ENCODE results near the gene HECTD1.

The HECTD1 gene

GRCh38 chr14:31078766-31079165, 128.8 kb downstream of the HECTD1 start:
- Histone ChIP-seq H4K91ac (ENCODE audit: low read depth, low read length, poor library complexity) (no peak overlapping the region), H3K9ac (ENCODE audit: low read depth, low read length, poor library complexity) (no peak overlapping the region), H3K9me3 (replicated peaks in 1 of 2; ENCODE audit: control insufficient read depth in 2 of 2, insufficient read depth in 1 of 2, low read depth in 1 of 2, low read length in 2 of 2) (peaks cover 0 to 4% of the 10 kb centered on the region in 2 donors), H3K4me1 (ENCODE audit: control insufficient read depth in 2 of 2, insufficient read depth in 1 of 2, low read depth in 1 of 2, low read length in 2 of 2) (no peaks in the 10 kb centered on the region), H2BK120ac (ENCODE audit: low read depth, low read length) (no peak overlapping the region), H2AK5ac (ENCODE audit: low read depth, low read length) (no peak overlapping the region), H3K27me3 (ENCODE audit: control insufficient read depth in 3 of 3, insufficient read depth in 3 of 3, low read depth in 1 of 3, low read length in 3 of 3) (no peaks in the 10 kb centered on the region), H2BK15ac (ENCODE audit: low read length) (no peak overlapping the region), H3K79me1 (ENCODE audit: low read depth, low read length) (no peaks in the 10 kb centered on the region), H3K4ac (ENCODE audit: low read length) (no peak overlapping the region), H3K14ac (ENCODE audit: low read length) (no peak overlapping the region), H3K4me3 (ENCODE audit: low read length in 2 of 2) (no peak overlapping the region), H4K8ac (ENCODE audit: low read depth, low read length) (no peak overlapping the region), H3K18ac (ENCODE audit: low read length) (no peak overlapping the region), H2BK12ac (ENCODE audit: low read length) (no peak overlapping the region), H3K27ac (replicated peaks; ENCODE audit: low read length) (no peak overlapping the region), H3K4me2 (ENCODE audit: insufficient read depth, low read length, poor library complexity, severe bottlenecking) (no peak overlapping the region), H3K23ac (ENCODE audit: low read depth, low read length, poor library complexity) (no peak overlapping the region), H2BK5ac (ENCODE audit: low read length) (no peak overlapping the region), H2AFZ (ENCODE audit: low read length) (no peak overlapping the region), H3K36me3 (replicated peaks in 1 of 2; ENCODE audit: control insufficient read depth in 2 of 2, insufficient read depth in 2 of 2, low read length in 2 of 2) (peaks cover 0 to 8% of the 10 kb centered on the region in 2 donors)
- DNase-seq (ENCODE audit: low spot score) = no peak
- WGBS, 2 donors (ENCODE audit: extremely low coverage in 2 of 2, insufficient read length in 2 of 2, insufficient replicate concordance in 1 of 2) = no CpG with 5 or more reads among the region's 2 CpGs

GRCh38 chr14:31075144-31075543, 132.4 kb downstream of the HECTD1 start:
- Histone ChIP-seq H3K79me1 (ENCODE audit: low read depth, low read length) (no peaks in the 10 kb centered on the region), H2BK12ac (ENCODE audit: low read length) (no peak overlapping the region), H2BK120ac (ENCODE audit: low read depth, low read length) (no peak overlapping the region), H3K9ac (ENCODE audit: low read depth, low read length, poor library complexity) (no peak overlapping the region), H2AFZ (ENCODE audit: low read length) (no peak overlapping the region), H3K4me2 (ENCODE audit: insufficient read depth, low read length, poor library complexity, severe bottlenecking) (no peak overlapping the region), H3K9me3 (replicated peaks in 1 of 2; ENCODE audit: control insufficient read depth in 2 of 2, insufficient read depth in 1 of 2, low read depth in 1 of 2, low read length in 2 of 2) (peaks cover 0 to 4% of the 10 kb centered on the region in 2 donors), H2AK5ac (ENCODE audit: low read depth, low read length) (no peak overlapping the region), H3K14ac (ENCODE audit: low read length) (no peak overlapping the region), H3K27ac (replicated peaks; ENCODE audit: low read length) (no peak overlapping the region), H3K36me3 (replicated peaks in 1 of 2; ENCODE audit: control insufficient read depth in 2 of 2, insufficient read depth in 2 of 2, low read length in 2 of 2) (peaks cover 0 to 11% of the 10 kb centered on the region in 2 donors), H3K4me1 (ENCODE audit: control insufficient read depth in 2 of 2, insufficient read depth in 1 of 2, low read depth in 1 of 2, low read length in 2 of 2) (no peaks in the 10 kb centered on the region), H3K27me3 (ENCODE audit: control insufficient read depth in 3 of 3, insufficient read depth in 3 of 3, low read depth in 1 of 3, low read length in 3 of 3) (no peaks in the 10 kb centered on the region), H2BK5ac (ENCODE audit: low read length) (no peak overlapping the region), H3K4me3 (ENCODE audit: low read length in 2 of 2) (no peak overlapping the region), H3K4ac (ENCODE audit: low read length) (no peak overlapping the region), H3K18ac (ENCODE audit: low read length) (no peak overlapping the region), H3K23ac (ENCODE audit: low read depth, low read length, poor library complexity) (no peak overlapping the region), H2BK15ac (ENCODE audit: low read length) (no peak overlapping the region), H4K91ac (ENCODE audit: low read depth, low read length, poor library complexity) (no peak overlapping the region), H4K8ac (ENCODE audit: low read depth, low read length) (no peak overlapping the region)
- no peak for DNase-seq (ENCODE audit: low spot score)
- no CpG with 5 or more reads among the region's 2 CpGs for WGBS, 2 donors (ENCODE audit: extremely low coverage in 2 of 2, insufficient read length in 2 of 2, insufficient replicate concordance in 1 of 2)

- no peak overlapping the region for H4K8ac ChIP-seq (ENCODE audit: low read depth, low read length)
- no peak overlapping the region for H2BK12ac ChIP-seq (ENCODE audit: low read length)
- no peak overlapping the region for H3K27ac ChIP-seq (replicated peaks; ENCODE audit: low read length)
- H4K91ac ChIP-seq (ENCODE audit: low read depth, low read length, poor library complexity) = no peak overlapping the region
- H3K9ac ChIP-seq (ENCODE audit: low read depth, low read length, poor library complexity) = no peak overlapping the region
- no peak overlapping the region for H2BK120ac ChIP-seq (ENCODE audit: low read depth, low read length)
- no peak overlapping the region for H3K23ac ChIP-seq (ENCODE audit: low read depth, low read length, poor library complexity)
- no peak overlapping the region for H3K4ac ChIP-seq (ENCODE audit: low read length)
- H3K79me1 ChIP-seq (ENCODE audit: low read depth, low read length) = no peaks in the 10 kb centered on the region
- H3K4me3 ChIP-seq (ENCODE audit: low read length in 2 of 2) = no peak overlapping the region
- H3K36me3 ChIP-seq (replicated peaks in 1 of 2; ENCODE audit: control insufficient read depth in 2 of 2, insufficient read depth in 2 of 2, low read length in 2 of 2) = peaks cover 0 to 11% of the 10 kb centered on the region in 2 donors
- H2AK5ac ChIP-seq (ENCODE audit: low read depth, low read length) = no peak overlapping the region
- H3K14ac ChIP-seq (ENCODE audit: low read length) = no peak overlapping the region
- no CpG with 5 or more reads among the region's 2 CpGs for WGBS, 2 donors (ENCODE audit: extremely low coverage in 2 of 2, insufficient read length in 2 of 2, insufficient replicate concordance in 1 of 2)
- H3K18ac ChIP-seq (ENCODE audit: low read length) = no peak overlapping the region
- no peak overlapping the region for H2BK5ac ChIP-seq (ENCODE audit: low read length)
- no peaks in the 10 kb centered on the region for H3K27me3 ChIP-seq (ENCODE audit: control insufficient read depth in 3 of 3, insufficient read depth in 3 of 3, low read depth in 1 of 3, low read length in 3 of 3)
- no peak overlapping the region for H2AFZ ChIP-seq (ENCODE audit: low read length)
- H3K9me3 ChIP-seq (replicated peaks in 1 of 2; ENCODE audit: control insufficient read depth in 2 of 2, insufficient read depth in 1 of 2, low read depth in 1 of 2, low read length in 2 of 2) = peaks cover 0 to 4% of the 10 kb centered on the region in 2 donors
- H3K4me1 ChIP-seq (ENCODE audit: control insufficient read depth in 2 of 2, insufficient read depth in 1 of 2, low read depth in 1 of 2, low read length in 2 of 2) = peaks cover 0 to 2% of the 10 kb centered on the region in 2 donors
- DNase-seq (ENCODE audit: low spot score) = no peak
- no peak overlapping the region for H2BK15ac ChIP-seq (ENCODE audit: low read length)
- no peak overlapping the region for H3K4me2 ChIP-seq (ENCODE audit: insufficient read depth, low read length, poor library complexity, severe bottlenecking)
Observed at GRCh38 chr14:31071151-31071550, 136.4 kb downstream of the HECTD1 start.

GRCh38 chr14:31070431-31070830, 137.2 kb downstream of the HECTD1 start:
- WGBS, 2 donors (ENCODE audit: extremely low coverage in 2 of 2, insufficient read length in 2 of 2, insufficient replicate concordance in 1 of 2) = no CpG with 5 or more reads among the region's 5 CpGs
- no peak overlapping the region for H3K4me3 ChIP-seq (ENCODE audit: low read length in 2 of 2)
- H3K4ac ChIP-seq (ENCODE audit: low read length) = no peak overlapping the region
- H4K91ac ChIP-seq (ENCODE audit: low read depth, low read length, poor library complexity) = no peak overlapping the region
- no peak overlapping the region for H2BK15ac ChIP-seq (ENCODE audit: low read length)
- no peak overlapping the region for H3K27ac ChIP-seq (replicated peaks; ENCODE audit: low read length)
- no peak overlapping the region for H4K8ac ChIP-seq (ENCODE audit: low read depth, low read length)
- no peaks in the 10 kb centered on the region for H3K27me3 ChIP-seq (ENCODE audit: control insufficient read depth in 3 of 3, insufficient read depth in 3 of 3, low read depth in 1 of 3, low read length in 3 of 3)
- H2BK12ac ChIP-seq (ENCODE audit: low read length) = no peak overlapping the region
- no peak overlapping the region for H2BK5ac ChIP-seq (ENCODE audit: low read length)
- H3K18ac ChIP-seq (ENCODE audit: low read length) = no peak overlapping the region
- peaks cover 0 to 2% of the 10 kb centered on the region in 2 donors for H3K4me1 ChIP-seq (ENCODE audit: control insufficient read depth in 2 of 2, insufficient read depth in 1 of 2, low read depth in 1 of 2, low read length in 2 of 2)
- no peak overlapping the region for H3K23ac ChIP-seq (ENCODE audit: low read depth, low read length, poor library complexity)
- H2BK120ac ChIP-seq (ENCODE audit: low read depth, low read length) = no peak overlapping the region
- no peak overlapping the region for H3K4me2 ChIP-seq (ENCODE audit: insufficient read depth, low read length, poor library complexity, severe bottlenecking)
- peaks cover 0 to 4% of the 10 kb centered on the region in 2 donors for H3K9me3 ChIP-seq (replicated peaks in 1 of 2; ENCODE audit: control insufficient read depth in 2 of 2, insufficient read depth in 1 of 2, low read depth in 1 of 2, low read length in 2 of 2)
- H3K14ac ChIP-seq (ENCODE audit: low read length) = no peak overlapping the region
- no peaks in the 10 kb centered on the region for H3K79me1 ChIP-seq (ENCODE audit: low read depth, low read length)
- H3K36me3 ChIP-seq (replicated peaks in 1 of 2; ENCODE audit: control insufficient read depth in 2 of 2, insufficient read depth in 2 of 2, low read length in 2 of 2) = peaks cover 0 to 11% of the 10 kb centered on the region in 2 donors
- no peak overlapping the region for H2AK5ac ChIP-seq (ENCODE audit: low read depth, low read length)
- no peak for DNase-seq (ENCODE audit: low spot score)
- no peak overlapping the region for H2AFZ ChIP-seq (ENCODE audit: low read length)
- H3K9ac ChIP-seq (ENCODE audit: low read depth, low read length, poor library complexity) = no peak overlapping the region
